SK-N-SH (cell line): ENCODE data around the gene ZNF23.

Source experiments
- EP300 ChIP-seq, 2 experiments: IDR thresholded peaks; 2 replicates each; pipeline versions ENCODE4 v1.4.0 to v1.6.1; 2012; ENCODE audit warnings: borderline replicate concordance in 1 of 2, low read depth in 1 of 2, low read length in 1 of 2
- GABPA ChIP-seq: IDR thresholded peaks from 2 replicates; pipeline ENCODE4 v1.4.0; 2012; ENCODE audit warnings: low read depth, mild to moderate bottlenecking
- GATA2 ChIP-seq: sonication (generic); formaldehyde crosslinking; IDR thresholded peaks from 2 replicates; pipeline ENCODE4 v1.5.0; 2020; ENCODE audit warnings: mild to moderate bottlenecking, missing genetic modification reagents
- JUND ChIP-seq: IDR thresholded peaks from 2 replicates; pipeline ENCODE4 v1.4.0; 2012
- MXI1 ChIP-seq: IDR thresholded peaks from 2 replicates; pipeline ENCODE4 v1.6.1; 2012; ENCODE audit warnings: mild to moderate bottlenecking, low read depth, low read length, improper control_type of control experiment
- NRF1 ChIP-seq: IDR thresholded peaks from 2 replicates; pipeline ENCODE4 v1.6.1; 2012; ENCODE audit warnings: low read depth, mild to moderate bottlenecking, low read length
- RCOR1 ChIP-seq: fragments of 150-350 bp; IDR thresholded peaks from 2 replicates; pipeline ENCODE4 v1.6.1; 2017; ENCODE audit warnings: antibody characterized with exemption, low read length
- SMC3 ChIP-seq: IDR thresholded peaks from 2 replicates; pipeline ENCODE4 v1.6.1; 2012; ENCODE audit warnings: low read depth, low read length, improper control_type of control experiment
- TCF12 ChIP-seq: IDR thresholded peaks from 2 replicates; pipeline ENCODE4 v1.4.0; 2012
- TF ChIP-seq, protein P1 (sequence below): fragments of 200-600 bp; sonication (generic); IDR thresholded peaks from 2 replicates; pipeline ENCODE4 v1.6.1; 2017; ENCODE audit warnings: antibody characterized with exemption, mild to moderate bottlenecking, moderate library complexity
- TF ChIP-seq, protein P2 (sequence below): IDR thresholded peaks from 2 replicates; pipeline ENCODE4 v1.6.1; 2012; ENCODE audit warnings: mild to moderate bottlenecking, low read depth, low read length, moderate library complexity

DNA sequence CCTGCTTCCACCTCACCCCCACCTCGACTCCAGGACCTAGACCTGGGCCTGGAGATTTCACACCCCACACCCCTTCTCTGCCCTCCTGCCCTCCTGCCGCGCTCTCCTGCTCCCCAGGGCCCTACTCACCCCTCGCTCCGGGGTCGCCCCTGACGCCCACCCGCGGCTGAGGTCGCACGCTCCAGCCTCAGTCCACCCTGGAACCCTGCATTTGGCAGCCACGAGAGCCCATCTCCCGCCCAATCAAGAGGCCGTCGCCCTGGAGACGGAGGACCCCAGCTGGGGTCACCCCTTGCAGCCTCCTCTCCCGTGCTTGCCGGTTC is 36.3 kb downstream of the ZNF23 start:
- TF ChIP-seq GABPA (no peak), NRF1 (no peak), GATA2 (CRISPR knock-in tag) (no peak), MXI1 (no peak), JUND (no peak), RCOR1 (no peak), SMC3 (no peak), TCF12 (no peak), EP300 (IDR thresholded peaks at IDR 0.05; ENCODE audit: borderline replicate concordance in 1 of 2, low read depth in 1 of 2, low read length in 1 of 2) (no peak)
- TF ChIP-seq, protein P1, sequence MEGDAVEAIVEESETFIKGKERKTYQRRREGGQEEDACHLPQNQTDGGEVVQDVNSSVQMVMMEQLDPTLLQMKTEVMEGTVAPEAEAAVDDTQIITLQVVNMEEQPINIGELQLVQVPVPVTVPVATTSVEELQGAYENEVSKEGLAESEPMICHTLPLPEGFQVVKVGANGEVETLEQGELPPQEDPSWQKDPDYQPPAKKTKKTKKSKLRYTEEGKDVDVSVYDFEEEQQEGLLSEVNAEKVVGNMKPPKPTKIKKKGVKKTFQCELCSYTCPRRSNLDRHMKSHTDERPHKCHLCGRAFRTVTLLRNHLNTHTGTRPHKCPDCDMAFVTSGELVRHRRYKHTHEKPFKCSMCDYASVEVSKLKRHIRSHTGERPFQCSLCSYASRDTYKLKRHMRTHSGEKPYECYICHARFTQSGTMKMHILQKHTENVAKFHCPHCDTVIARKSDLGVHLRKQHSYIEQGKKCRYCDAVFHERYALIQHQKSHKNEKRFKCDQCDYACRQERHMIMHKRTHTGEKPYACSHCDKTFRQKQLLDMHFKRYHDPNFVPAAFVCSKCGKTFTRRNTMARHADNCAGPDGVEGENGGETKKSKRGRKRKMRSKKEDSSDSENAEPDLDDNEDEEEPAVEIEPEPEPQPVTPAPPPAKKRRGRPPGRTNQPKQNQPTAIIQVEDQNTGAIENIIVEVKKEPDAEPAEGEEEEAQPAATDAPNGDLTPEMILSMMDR: no peak
- TF ChIP-seq, protein P2, sequence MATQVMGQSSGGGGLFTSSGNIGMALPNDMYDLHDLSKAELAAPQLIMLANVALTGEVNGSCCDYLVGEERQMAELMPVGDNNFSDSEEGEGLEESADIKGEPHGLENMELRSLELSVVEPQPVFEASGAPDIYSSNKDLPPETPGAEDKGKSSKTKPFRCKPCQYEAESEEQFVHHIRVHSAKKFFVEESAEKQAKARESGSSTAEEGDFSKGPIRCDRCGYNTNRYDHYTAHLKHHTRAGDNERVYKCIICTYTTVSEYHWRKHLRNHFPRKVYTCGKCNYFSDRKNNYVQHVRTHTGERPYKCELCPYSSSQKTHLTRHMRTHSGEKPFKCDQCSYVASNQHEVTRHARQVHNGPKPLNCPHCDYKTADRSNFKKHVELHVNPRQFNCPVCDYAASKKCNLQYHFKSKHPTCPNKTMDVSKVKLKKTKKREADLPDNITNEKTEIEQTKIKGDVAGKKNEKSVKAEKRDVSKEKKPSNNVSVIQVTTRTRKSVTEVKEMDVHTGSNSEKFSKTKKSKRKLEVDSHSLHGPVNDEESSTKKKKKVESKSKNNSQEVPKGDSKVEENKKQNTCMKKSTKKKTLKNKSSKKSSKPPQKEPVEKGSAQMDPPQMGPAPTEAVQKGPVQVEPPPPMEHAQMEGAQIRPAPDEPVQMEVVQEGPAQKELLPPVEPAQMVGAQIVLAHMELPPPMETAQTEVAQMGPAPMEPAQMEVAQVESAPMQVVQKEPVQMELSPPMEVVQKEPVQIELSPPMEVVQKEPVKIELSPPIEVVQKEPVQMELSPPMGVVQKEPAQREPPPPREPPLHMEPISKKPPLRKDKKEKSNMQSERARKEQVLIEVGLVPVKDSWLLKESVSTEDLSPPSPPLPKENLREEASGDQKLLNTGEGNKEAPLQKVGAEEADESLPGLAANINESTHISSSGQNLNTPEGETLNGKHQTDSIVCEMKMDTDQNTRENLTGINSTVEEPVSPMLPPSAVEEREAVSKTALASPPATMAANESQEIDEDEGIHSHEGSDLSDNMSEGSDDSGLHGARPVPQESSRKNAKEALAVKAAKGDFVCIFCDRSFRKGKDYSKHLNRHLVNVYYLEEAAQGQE: no peak
